Stomach (tissue), 9 donors: ENCODE results near the gene SLC2A4RG. TPM values are rescaled to one million over a fixed set of nuclear protein-coding genes. Genes with fewer than 3 reads are reported as not detected.

ENCODE experiments used
- DNase-seq, 2 donors: peaks; one replicate each; pipeline versions ENCODE4 v3.0.0 to v3.0.0-alpha.2; 2013 to 2019
- H3K27ac ChIP-seq, 5 donors: fragments of 200-600 bp in 4 of 5; sonication (generic) in 4 of 5; one replicate each; pipeline ENCODE4 v1.5.1; 2013 to 2019; ENCODE audit warnings: mild to moderate bottlenecking in 1 of 5, moderate library complexity in 1 of 5
- H3K27me3 ChIP-seq, 3 donors: fragments of 200-600 bp; sonication (generic); one replicate each; pipeline ENCODE4 v1.5.1; 2017 to 2019; ENCODE audit warnings: mixed run types in 1 of 3
- H3K36me3 ChIP-seq, 4 donors: fragments of 200-600 bp; sonication (generic); 1 replicate in 3 of 4; 2 replicates in 1 of 4; pipeline ENCODE4 v1.5.1; 2016 to 2019
- H3K4me1 ChIP-seq, 4 donors: fragments of 200-600 bp; sonication (generic); one replicate each; pipeline ENCODE4 v1.5.1; 2016 to 2019
- H3K4me3 ChIP-seq, 4 donors: fragments of 200-600 bp; sonication (generic) in 3 of 4; one replicate each; pipeline ENCODE4 v1.5.1; 2016 to 2019; ENCODE audit warnings: mild to moderate bottlenecking in 1 of 4
- H3K9me3 ChIP-seq, 4 donors: fragments of 200-600 bp; sonication (generic); one replicate each; pipeline ENCODE4 v1.5.1; 2016 to 2019
- CTCF ChIP-seq, 7 experiments: fragments of 450-650 bp in 4 of 7; fragments of 200-600 bp in 3 of 7; sonication (generic) in 3 of 7; IDR thresholded peaks; one replicate each; pipeline ENCODE4 v1.5.1; 2016 to 2019; ENCODE audit warnings: antibody characterized with exemption in 7 of 7, control low read depth in 2 of 7, mild to moderate bottlenecking in 1 of 7
- EP300 ChIP-seq: sonication (generic); formaldehyde crosslinking; IDR thresholded peaks from one replicate; pipeline ENCODE4 v1.6.1; 2017; ENCODE audit warnings: antibody characterized with exemption
- POLR2A ChIP-seq, 4 donors: fragments of 450-650 bp; IDR thresholded peaks; one replicate each; pipeline ENCODE4 v1.6.1; 2016; ENCODE audit warnings: antibody characterized with exemption in 4 of 4, control low read depth in 2 of 4, mild to moderate bottlenecking in 1 of 4, moderate library complexity in 1 of 4
- POLR2AphosphoS5 ChIP-seq, 3 donors: sonication (generic); formaldehyde crosslinking; IDR thresholded peaks; one replicate each; pipeline ENCODE4 v1.6.1; 2016; ENCODE audit warnings: antibody characterized with exemption in 3 of 3
- WGBS, 5 donors: extraction: QIAGEN DNeasy Blood & Tissue Kit in 3 of 5; methylation state at CpG; one replicate each; pipeline versions ENCODE4 v1.1.5 to v1.1.7; 2013 to 2018; 5-methylcytosine and 5-hydroxymethylcytosine counted together
- intact Hi-C: fragments of 100-400 bp; cut with DNase I; formaldehyde crosslinking; loops from one replicate; pipeline ENCODE4 v1.15.1; 2023; ENCODE audit warnings: low total_unique reads
- polyA plus RNA-seq, 3 donors: library from polyadenylated mRNA; stranded (reverse); fragments of 200-250 nt; gene quantifications; one replicate each; pipeline ENCODE4 v1.2.3, GENCODE V29; 2013
- total RNA-seq, 5 donors: library from RNA; depleted of rRNA; stranded (reverse); fragments of >200 nt; gene quantifications; one replicate each; pipeline versions ENCODE4 v1.1.0 to v1.2.3, GENCODE V29; 2014 to 2016
- donor health status: healthy with polysubstance abuse.
- donor health status: Bipolar disorder and iron deficiency.
- donor health status: healthy.

The SLC2A4RG gene
- total and polyA plus RNA-seq, 8 donors: 7.1 to 76.9 (median 42.8) TPM

- WGBS, 5 donors: 75 to 89% (median 87%) methylated on average over 7 of the region's 7 CpGs
- Histone ChIP-seq H3K27me3 (no peaks in the 10 kb centered on the region), H3K4me3 (no peak overlapping the region), H3K27ac (no peak overlapping the region), H3K9me3 (no peaks in the 10 kb centered on the region), H3K4me1 (peaks cover 0 to 4% (median 0%) of the 10 kb centered on the region in 4 donors), H3K36me3 (peaks cover 0 to 37% (median 30%) of the 10 kb centered on the region in 4 donors)
- intact Hi-C loops: no loop called here
- TF ChIP-seq POLR2AphosphoS5 (IDR thresholded peaks at IDR 0.05) (no peak), EP300 (no peak), POLR2A (IDR thresholded peaks at IDR 0.05) (no peak), CTCF (IDR thresholded peaks at IDR 0.05) (no peak)
- no peak for DNase-seq
Measured at GRCh38 chr20:63767886-63768285, 28.3 kb downstream of the SLC2A4RG start.

- Histone ChIP-seq H3K27me3 (peaks cover 0 to 3% (median 0%) of the 10 kb centered on the region in 3 donors), H3K36me3 (peaks cover 0 to 37% (median 27%) of the 10 kb centered on the region in 4 donors), H3K4me3 (no peak overlapping the region), H3K9me3 (no peaks in the 10 kb centered on the region), H3K4me1 (peaks cover 0 to 5% (median 2%) of the 10 kb centered on the region in 4 donors), H3K27ac (no peak overlapping the region)
- no peak for TF ChIP-seq POLR2AphosphoS5 (IDR thresholded peaks at IDR 0.05)
- no peak for TF ChIP-seq EP300
- TF ChIP-seq POLR2A (IDR thresholded peaks at IDR 0.05): no peak
- no peak for TF ChIP-seq CTCF (IDR thresholded peaks at IDR 0.05)
- WGBS, 5 donors: 86 to 91% (median 88%) methylated on average over 23 to 26 of the region's 26 CpGs
- intact Hi-C loops: no loop called here
- no peak for DNase-seq
Measured at GRCh38 chr20:63768591-63769515, 29.3 kb downstream of the SLC2A4RG start.

GRCh38 chr20:63769891-63770474, 30.4 kb downstream of the SLC2A4RG start:
- Histone ChIP-seq H3K4me1 (peaks cover 2 to 15% (median 7%) of the 10 kb centered on the region in 4 donors), H3K27me3 (peaks cover 0 to 8% (median 0%) of the 10 kb centered on the region in 3 donors), H3K27ac (no peak overlapping the region), H3K36me3 (peaks cover 0 to 37% (median 27%) of the 10 kb centered on the region in 4 donors), H3K4me3 (no peak overlapping the region), H3K9me3 (no peaks in the 10 kb centered on the region)
- TF ChIP-seq POLR2AphosphoS5 (IDR thresholded peaks at IDR 0.05) (no peak), CTCF (IDR thresholded peaks at IDR 0.05) (no peak), POLR2A (IDR thresholded peaks at IDR 0.05) (no peak), EP300 (no peak)
- no peak for DNase-seq
- intact Hi-C loops: no loop called here
- 87 to 94% (median 90%) methylated on average over 28 to 31 of the region's 31 CpGs for WGBS, 5 donors

- 91 to 94% (median 92%) methylated on average over 40 to 52 of the region's 52 CpGs for WGBS, 5 donors
- H3K4me3 ChIP-seq: no peak overlapping the region
- intact Hi-C loops: no loop called here
- H3K36me3 ChIP-seq: peaks cover 0 to 37% (median 27%) of the 10 kb centered on the region in 4 donors
- TF ChIP-seq POLR2A (IDR thresholded peaks at IDR 0.05): no peak
- TF ChIP-seq CTCF (IDR thresholded peaks at IDR 0.05): no peak
- no peak for TF ChIP-seq EP300
- no peak for TF ChIP-seq POLR2AphosphoS5 (IDR thresholded peaks at IDR 0.05)
- no peak overlapping the region for H3K27ac ChIP-seq
- H3K4me1 ChIP-seq: peaks cover 8 to 20% (median 13%) of the 10 kb centered on the region in 4 donors
- DNase-seq: no peak
- H3K27me3 ChIP-seq: peaks cover 0 to 13% (median 3%) of the 10 kb centered on the region in 3 donors
- no peaks in the 10 kb centered on the region for H3K9me3 ChIP-seq
Measured at GRCh38 chr20:63771046-63771707, 31.6 kb downstream of the SLC2A4RG start.
